ENCODE measurements around the gene ZNF536.

The ZNF536 gene

GRCh38 chr19:30565636-30566035 is 193.5 kb downstream of the ZNF536 start:
- no peak for DNase-seq (ENCODE audit: low spot score)

GRCh38 chr19:30566681-30567420 is 194.7 kb downstream of the ZNF536 start:
- DNase-seq (ENCODE audit: low spot score) = no peak

DNA sequence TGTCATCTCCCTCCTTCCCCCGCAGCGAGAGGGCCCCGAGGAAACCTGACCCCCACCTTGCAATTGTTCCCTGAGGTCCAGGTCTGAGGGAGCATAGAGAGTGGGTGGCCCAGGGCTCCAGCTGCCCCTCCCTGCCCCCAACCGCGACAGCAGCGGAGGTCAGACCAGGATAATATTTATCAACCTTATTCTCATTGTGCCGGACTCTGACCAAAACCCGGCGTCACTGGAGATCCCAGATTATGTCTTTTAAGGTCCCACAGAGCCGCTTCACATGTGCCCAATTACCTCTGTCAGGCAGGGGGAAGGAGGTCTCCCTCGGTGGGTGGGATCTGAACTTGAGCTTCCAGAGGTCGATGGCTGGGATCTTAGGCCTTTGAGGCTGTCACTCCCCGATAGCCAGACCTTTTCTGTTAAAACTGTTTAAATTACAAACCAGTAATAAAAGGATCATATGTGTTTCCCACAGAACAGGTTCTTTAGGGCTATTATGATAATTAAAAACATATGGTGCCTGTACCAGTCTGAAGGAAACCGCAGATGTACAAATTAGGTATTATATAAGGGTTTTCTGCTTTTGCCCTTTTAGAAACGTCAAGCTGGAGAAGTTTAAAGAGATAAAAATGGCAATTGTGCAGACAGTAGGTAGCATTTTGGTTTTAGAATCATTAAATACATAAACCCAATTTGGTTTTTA is 195.5 kb downstream of the ZNF536 start:
- no peak for DNase-seq (ENCODE audit: low spot score)

DNA sequence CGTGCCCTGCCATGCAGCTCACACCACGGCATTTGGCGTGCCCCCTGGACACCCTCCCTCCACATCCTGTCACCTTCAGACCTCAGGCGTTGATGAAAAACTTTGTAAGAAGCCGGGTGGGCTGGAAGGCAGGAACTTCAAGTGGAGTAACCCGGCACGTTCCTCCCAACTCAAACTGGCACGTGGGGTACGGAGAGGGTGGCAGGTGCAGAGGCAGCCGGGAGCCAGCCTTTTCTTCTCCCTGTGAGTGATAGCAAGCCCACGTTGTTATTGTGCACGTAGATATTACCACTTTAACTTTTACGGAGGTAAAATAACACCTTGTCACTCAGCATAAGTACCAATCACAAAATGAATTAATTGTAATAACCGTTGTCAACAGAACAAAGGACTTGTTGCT is 198.0 kb downstream of the ZNF536 start:
- DNase-seq (ENCODE audit: low spot score) = no peak

GRCh38 chr19:30577551-30578105 is 205.4 kb downstream of the ZNF536 start:
- DNase-seq (ENCODE audit: low spot score) = no peak

GRCh38 chr19:30579419-30579818 is 207.2 kb downstream of the ZNF536 start:
- no peak for DNase-seq (ENCODE audit: low spot score)

- no peak for DNase-seq (ENCODE audit: low spot score)
These were observed 208.5 kb downstream of the ZNF536 start for GRCh38 chr19:30580673-30581072.

- DNase-seq (ENCODE audit: low spot score) = no peak
These were observed 211.9 kb downstream of the ZNF536 start for GRCh38 chr19:30584090-30584489.

DNA sequence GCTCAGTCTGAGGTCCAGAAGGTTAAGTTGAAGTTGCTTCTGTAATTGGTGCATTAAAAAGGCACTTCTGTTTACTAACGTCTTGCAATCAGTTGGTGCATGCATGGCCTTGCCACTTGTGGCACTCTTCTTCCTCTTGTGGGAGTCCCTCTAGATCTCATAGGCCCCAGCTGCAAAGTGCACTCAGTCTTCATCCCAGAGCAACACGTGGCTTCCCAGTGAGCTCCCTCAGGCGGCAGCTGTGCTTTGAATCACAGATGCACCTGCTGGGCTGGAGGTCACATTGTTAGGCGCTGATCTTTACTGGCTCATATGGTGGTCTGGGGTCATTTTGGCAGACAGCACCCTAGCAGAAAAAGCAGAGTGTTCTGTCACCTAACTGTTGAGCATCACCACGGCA is 215.7 kb downstream of the ZNF536 start:
- no peak for DNase-seq (ENCODE audit: low spot score)

- DNase-seq (ENCODE audit: low spot score) = no peak
These were observed 218.5 kb downstream of the ZNF536 start for GRCh38 chr19:30590596-30591229.

DNA sequence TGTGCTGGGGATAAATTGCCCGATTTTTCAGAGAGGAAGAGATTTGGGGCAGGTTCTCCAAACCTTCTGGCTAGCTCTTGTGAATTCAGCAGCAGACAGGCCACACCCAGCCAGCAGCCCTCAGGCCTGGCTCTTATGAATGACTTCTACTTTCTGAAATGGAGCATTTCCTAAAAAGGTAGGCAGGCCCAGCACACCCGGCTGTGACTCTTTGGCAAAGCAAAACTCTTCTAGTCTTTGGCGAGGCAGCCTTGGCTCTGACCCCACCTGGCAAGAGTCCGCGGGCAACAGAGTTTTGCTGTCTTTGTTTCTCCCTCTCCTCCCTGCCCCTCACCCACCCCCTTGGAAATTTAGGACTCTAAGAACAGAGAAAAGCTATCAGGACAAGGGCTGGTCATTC is 221.2 kb downstream of the ZNF536 start:
- DNase-seq (ENCODE audit: low spot score) = no peak

GRCh38 chr19:30593975-30594745 is 222.0 kb downstream of the ZNF536 start:
- DNase-seq (ENCODE audit: low spot score) = no peak

DNA sequence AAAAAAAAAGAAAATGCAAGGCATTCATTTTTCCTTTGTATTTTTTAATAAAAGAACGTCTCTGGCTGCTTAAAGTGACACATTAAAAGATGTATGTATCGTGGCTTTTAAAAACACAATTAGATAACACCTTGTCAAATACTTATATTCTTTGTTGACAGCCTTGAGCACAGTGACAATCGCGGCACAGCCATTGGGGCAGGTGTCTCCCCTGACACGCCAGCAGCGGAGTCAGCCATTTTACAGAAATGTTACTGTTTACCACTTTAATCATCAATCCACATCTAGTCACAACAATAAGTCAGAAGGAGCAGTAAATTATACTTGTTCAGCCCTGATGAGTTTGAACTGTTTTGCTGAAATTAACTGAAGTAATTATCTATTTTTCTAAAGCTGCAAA is 224.1 kb downstream of the ZNF536 start:
- DNase-seq (ENCODE audit: low spot score) = no peak

DNA sequence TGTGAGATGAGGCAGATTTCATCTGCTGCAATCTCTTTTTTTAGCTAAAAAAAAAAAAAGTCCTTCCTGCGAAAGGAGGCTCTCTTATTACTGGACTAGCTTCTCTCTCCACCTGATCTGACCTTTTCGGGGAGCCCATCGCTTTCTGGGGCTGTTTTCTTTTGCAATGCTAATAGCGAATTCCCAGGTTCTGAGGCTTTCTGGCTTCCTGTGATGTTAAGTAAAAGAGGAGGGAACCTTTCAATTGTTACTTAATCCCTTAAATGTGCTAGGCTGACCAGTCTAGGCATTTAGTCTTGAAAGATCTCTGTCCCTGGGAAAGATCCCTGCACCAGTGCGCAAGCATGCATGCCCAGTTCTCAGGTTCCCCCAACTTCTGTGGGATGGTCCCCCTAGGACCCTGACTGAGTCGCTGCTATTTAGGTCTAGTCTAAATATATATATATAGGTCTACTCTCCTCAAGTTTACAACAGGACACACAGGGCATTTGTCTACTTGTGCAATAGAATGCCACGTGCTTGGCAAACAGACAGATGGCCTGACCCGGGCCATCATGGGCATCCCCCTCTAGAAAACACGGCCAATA is 224.7 kb downstream of the ZNF536 start:
- DNase-seq (ENCODE audit: low spot score) = peak; percentile 45

GRCh38 chr19:30598688-30599087 is 226.5 kb downstream of the ZNF536 start:
- DNase-seq (ENCODE audit: low spot score) = no peak

- no peak for DNase-seq (ENCODE audit: low spot score)
These were observed 230.6 kb downstream of the ZNF536 start for GRCh38 chr19:30602661-30603350.

GRCh38 chr19:30604657-30605056 is 232.5 kb downstream of the ZNF536 start:
- no peak for DNase-seq (ENCODE audit: low spot score)

GRCh38 chr19:30605333-30605732 is 233.1 kb downstream of the ZNF536 start:
- DNase-seq (ENCODE audit: low spot score) = no peak

- no peak for DNase-seq (ENCODE audit: low spot score)
These were observed 234.2 kb downstream of the ZNF536 start for GRCh38 chr19:30606114-30607050.

Data from iPS-NIHi11 (cell line).